Nephron (organoid): ENCODE measurements around the gene ALG12.

ENCODE experiments used
- H3K27ac Mint-ChIP-seq, 3 experiments: 2 replicates each; pipeline ENCODE4 v1.8.0; 2020; ENCODE audit warnings: mixed read lengths in 3 of 3, mild to moderate bottlenecking in 2 of 3, moderate library complexity in 1 of 3
- H3K27me3 Mint-ChIP-seq: 2 replicates; pipeline ENCODE4 v1.8.0; 2021; ENCODE audit warnings: low read depth, mild to moderate bottlenecking, moderate library complexity, mixed read lengths
- H3K36me3 Mint-ChIP-seq: 2 replicates; pipeline ENCODE4 v1.8.0; 2020; ENCODE audit warnings: low read depth, mixed read lengths
- H3K4me1 Mint-ChIP-seq: 2 replicates; pipeline ENCODE4 v1.8.0; 2020; ENCODE audit warnings: mixed read lengths
- H3K4me3 Mint-ChIP-seq, 3 experiments: 2 replicates each; pipeline ENCODE4 v1.8.0; 2020; ENCODE audit warnings: mild to moderate bottlenecking in 3 of 3, mixed read lengths in 3 of 3, moderate library complexity in 2 of 3
- H3K9me3 Mint-ChIP-seq: 2 replicates; pipeline ENCODE4 v1.8.0; 2020; ENCODE audit warnings: mixed read lengths
- CTCF ChIP-seq, 3 experiments: fragments of 200-600 bp; sonication (generic); IDR thresholded peaks; one replicate each; pipeline ENCODE4 v1.5.0; 2021; ENCODE audit warnings: antibody characterized with exemption in 3 of 3; ENCODE audit not compliant: unreplicated experiment in 3 of 3

Gene ALG12

GRCh38 chr22:49866134-49866533 is 52.1 kb downstream of the ALG12 start:
- Mint-ChIP-seq H3K36me3 (peaks cover 79% of the 10 kb centered on the region), H3K27ac (no peak overlapping the region), H3K4me1 (no peaks in the 10 kb centered on the region), H3K27me3 (no peaks in the 10 kb centered on the region), H3K9me3 (peaks cover 61% of the 10 kb centered on the region), H3K4me3 (no peak overlapping the region)
- no peak for TF ChIP-seq CTCF (IDR thresholded peaks at IDR 0.05; ENCODE audit: unreplicated experiment in 3 of 3)

- no peaks in the 10 kb centered on the region for H3K27me3 Mint-ChIP-seq
- H3K4me1 Mint-ChIP-seq: no peaks in the 10 kb centered on the region
- H3K27ac Mint-ChIP-seq: no peak overlapping the region
- H3K4me3 Mint-ChIP-seq: no peak overlapping the region
- H3K9me3 Mint-ChIP-seq: peaks cover 56% of the 10 kb centered on the region
- H3K36me3 Mint-ChIP-seq: peaks cover 72% of the 10 kb centered on the region
- no peak for TF ChIP-seq CTCF (IDR thresholded peaks at IDR 0.05; ENCODE audit: unreplicated experiment in 3 of 3)
Observed at GRCh38 chr22:49865156-49865555, 53.1 kb downstream of the ALG12 start.

- no peak for TF ChIP-seq CTCF (IDR thresholded peaks at IDR 0.05; ENCODE audit: unreplicated experiment in 3 of 3)
- H3K4me1 Mint-ChIP-seq: peaks cover 3% of the 10 kb centered on the region
- H3K27me3 Mint-ChIP-seq: no peaks in the 10 kb centered on the region
- H3K27ac Mint-ChIP-seq: no peak overlapping the region
- H3K9me3 Mint-ChIP-seq: peaks cover 43% of the 10 kb centered on the region
- H3K36me3 Mint-ChIP-seq: peaks cover 63% of the 10 kb centered on the region
- H3K4me3 Mint-ChIP-seq: no peak overlapping the region
Observed at GRCh38 chr22:49863931-49864330, 54.3 kb downstream of the ALG12 start.

GRCh38 chr22:49862496-49862776 is 55.8 kb downstream of the ALG12 start:
- no peak overlapping the region for H3K4me3 Mint-ChIP-seq
- peaks cover 31% of the 10 kb centered on the region for H3K9me3 Mint-ChIP-seq
- peaks cover 5% of the 10 kb centered on the region for H3K4me1 Mint-ChIP-seq
- no peak overlapping the region for H3K27ac Mint-ChIP-seq
- no peaks in the 10 kb centered on the region for H3K27me3 Mint-ChIP-seq
- no peak for TF ChIP-seq CTCF (IDR thresholded peaks at IDR 0.05; ENCODE audit: unreplicated experiment in 3 of 3)
- peaks cover 53% of the 10 kb centered on the region for H3K36me3 Mint-ChIP-seq

- Mint-ChIP-seq H3K27me3 (no peaks in the 10 kb centered on the region), H3K36me3 (peaks cover 47% of the 10 kb centered on the region), H3K4me1 (peaks cover 5% of the 10 kb centered on the region), H3K9me3 (peaks cover 25% of the 10 kb centered on the region), H3K4me3 (no peak overlapping the region), H3K27ac (no peak overlapping the region)
- TF ChIP-seq CTCF (IDR thresholded peaks at IDR 0.05; ENCODE audit: unreplicated experiment in 3 of 3): no peak
Observed at GRCh38 chr22:49861642-49862495, 56.4 kb downstream of the ALG12 start.

GRCh38 chr22:49858827-49859226 is 59.4 kb downstream of the ALG12 start:
- H3K9me3 Mint-ChIP-seq: peaks cover 3% of the 10 kb centered on the region
- H3K27ac Mint-ChIP-seq: no peak overlapping the region
- peaks cover 24% of the 10 kb centered on the region for H3K4me1 Mint-ChIP-seq
- H3K4me3 Mint-ChIP-seq: peak overlapping the region in 1 of 3 experiments; percentile 48
- no peak for TF ChIP-seq CTCF (IDR thresholded peaks at IDR 0.05; ENCODE audit: unreplicated experiment in 3 of 3)
- H3K27me3 Mint-ChIP-seq: peaks cover 5% of the 10 kb centered on the region
- peaks cover 21% of the 10 kb centered on the region for H3K36me3 Mint-ChIP-seq
